Measurements from ENCODE around the gene PRRT4.

Gene PRRT4

GRCh38 chr7:128407751-128408708 is 46.5 kb upstream of the PRRT4 start:
- peaks cover 3% of the 10 kb centered on the region for H3K9me3 Mint-ChIP-seq
- peak overlapping the region; percentile 83 to 85 (median 84) for H3K27ac Mint-ChIP-seq
- peak overlapping the region; percentile 88 to 91 (median 90) for H3K4me3 Mint-ChIP-seq
- H3K36me3 Mint-ChIP-seq (ENCODE audit: low read depth): no peaks in the 10 kb centered on the region
- TF ChIP-seq CTCF (IDR thresholded peaks at IDR 0.05; ENCODE audit: unreplicated experiment in 3 of 3): no peak
- peaks cover 32% of the 10 kb centered on the region for H3K27me3 Mint-ChIP-seq (ENCODE audit: low read depth)
- peaks cover 51% of the 10 kb centered on the region for H3K4me1 Mint-ChIP-seq

GRCh38 chr7:128407233-128407589 is 45.7 kb upstream of the PRRT4 start:
- peak overlapping the region; percentile 78 to 90 (median 84) for H3K4me3 Mint-ChIP-seq
- H3K27me3 Mint-ChIP-seq (ENCODE audit: low read depth): peaks cover 32% of the 10 kb centered on the region
- no peak for TF ChIP-seq CTCF (IDR thresholded peaks at IDR 0.05; ENCODE audit: unreplicated experiment in 3 of 3)
- no peaks in the 10 kb centered on the region for H3K36me3 Mint-ChIP-seq (ENCODE audit: low read depth)
- H3K9me3 Mint-ChIP-seq: peaks cover 2% of the 10 kb centered on the region
- H3K4me1 Mint-ChIP-seq: peaks cover 58% of the 10 kb centered on the region
- peak overlapping the region; percentile 15 to 85 (median 74) for H3K27ac Mint-ChIP-seq

- peaks cover 32% of the 10 kb centered on the region for H3K27me3 Mint-ChIP-seq (ENCODE audit: low read depth)
- peaks cover 58% of the 10 kb centered on the region for H3K4me1 Mint-ChIP-seq
- peak overlapping the region; percentile 15 to 67 (median 60) for H3K27ac Mint-ChIP-seq
- peaks cover under 1% of the 10 kb centered on the region for H3K36me3 Mint-ChIP-seq (ENCODE audit: low read depth)
- no peaks in the 10 kb centered on the region for H3K9me3 Mint-ChIP-seq
- TF ChIP-seq CTCF (IDR thresholded peaks at IDR 0.05; ENCODE audit: unreplicated experiment in 3 of 3): no peak
- peak overlapping the region; percentile 70 to 90 (median 78) for H3K4me3 Mint-ChIP-seq
Observed at GRCh38 chr7:128406314-128407232, 45.1 kb upstream of the PRRT4 start.

- H3K27ac Mint-ChIP-seq: no peak overlapping the region
- H3K4me3 Mint-ChIP-seq: peak overlapping the region; percentile 74 to 89 (median 85)
- peaks cover 32% of the 10 kb centered on the region for H3K27me3 Mint-ChIP-seq (ENCODE audit: low read depth)
- no peak for TF ChIP-seq CTCF (IDR thresholded peaks at IDR 0.05; ENCODE audit: unreplicated experiment in 3 of 3)
- no peaks in the 10 kb centered on the region for H3K9me3 Mint-ChIP-seq
- peaks cover 58% of the 10 kb centered on the region for H3K4me1 Mint-ChIP-seq
- peaks cover 6% of the 10 kb centered on the region for H3K36me3 Mint-ChIP-seq (ENCODE audit: low read depth)
Observed at GRCh38 chr7:128405471-128406313, 44.2 kb upstream of the PRRT4 start.

- peaks cover 27% of the 10 kb centered on the region for H3K27me3 Mint-ChIP-seq (ENCODE audit: low read depth)
- H3K36me3 Mint-ChIP-seq (ENCODE audit: low read depth): peaks cover 6% of the 10 kb centered on the region
- TF ChIP-seq CTCF (IDR thresholded peaks at IDR 0.05; ENCODE audit: unreplicated experiment in 3 of 3): no peak
- H3K27ac Mint-ChIP-seq: peak overlapping the region; percentile 38 to 52 (median 39)
- peak overlapping the region; percentile 74 to 89 (median 85) for H3K4me3 Mint-ChIP-seq
- H3K4me1 Mint-ChIP-seq: peaks cover 53% of the 10 kb centered on the region
- H3K9me3 Mint-ChIP-seq: no peaks in the 10 kb centered on the region
Observed at GRCh38 chr7:128404886-128405470, 43.5 kb upstream of the PRRT4 start.
